ENCODE results near the gene PTCD1.

GRCh38 chr7:99472561-99473314 lies 34.1 kb upstream of the PTCD1 start, which contains the start of gene ZNF789:
- TF ChIP-seq EZH2 (IDR thresholded peaks at IDR 0.05; ENCODE audit: insufficient read depth, poor library complexity, severe bottlenecking) (no peak), EZH2phosphoT487 (IDR thresholded peaks at IDR 0.05; ENCODE audit: insufficient read depth, low read depth) (no peak)

All from GM23248 (cell line).